Mucosa of rectum (tissue), 2 donors: ENCODE data around the gene CRABP1.
"Not testable (repeated sequence)": the region's sequence is repeated elsewhere in the genome, so short reads cannot be mapped to it uniquely, and the experiment has no call there.

Experiments used
- H3K27ac ChIP-seq, 2 donors: one replicate each; pipeline ENCODE4 v1.7.0; 2013; ENCODE audit warnings: inconsistent platforms in 2 of 2, low read depth in 2 of 2, low read length in 2 of 2
- H3K27me3 ChIP-seq, 2 donors: one replicate each; pipeline ENCODE4 v1.7.0; 2013; ENCODE audit warnings: low read length in 2 of 2; ENCODE audit not compliant: control insufficient read depth in 2 of 2, insufficient read depth in 2 of 2
- H3K36me3 ChIP-seq, 2 donors: one replicate each; pipeline ENCODE4 v1.7.0; 2013; ENCODE audit warnings: low read length in 2 of 2; ENCODE audit not compliant: control insufficient read depth in 2 of 2, insufficient read depth in 2 of 2
- H3K4me1 ChIP-seq, 2 donors: one replicate each; pipeline ENCODE4 v1.7.0; 2013; ENCODE audit warnings: low read length in 2 of 2, mild to moderate bottlenecking in 1 of 2; ENCODE audit not compliant: control insufficient read depth in 2 of 2, insufficient read depth in 2 of 2
- H3K4me3 ChIP-seq, 2 donors: one replicate each; pipeline ENCODE4 v1.7.0; 2013; ENCODE audit warnings: low read length in 2 of 2
- H3K9ac ChIP-seq, 2 donors: one replicate each; pipeline ENCODE4 v1.7.0; 2013; ENCODE audit warnings: low read length in 2 of 2, low read depth in 1 of 2, mild to moderate bottlenecking in 1 of 2
- H3K9me3 ChIP-seq, 2 donors: one replicate each; pipeline ENCODE4 v1.7.0; 2013; ENCODE audit warnings: low read length in 2 of 2; ENCODE audit not compliant: control insufficient read depth in 2 of 2
- donor health status: healthy.
- donor health status: Normal muscosa, but diverticular disease.

The CRABP1 gene

GRCh38 chr15:78372880-78373279, 32.7 kb downstream of the CRABP1 start:
- Histone ChIP-seq H3K4me3 (no peak overlapping the region), H3K27me3 (no peaks in the 10 kb centered on the region), H3K27ac (peak overlapping the region in 1 of 2 donors; percentile 43), H3K9ac (no peak overlapping the region), H3K9me3 (no peaks in the 10 kb centered on the region), H3K4me1 (peaks cover 15 to 26% of the 10 kb centered on the region in 2 donors), H3K36me3 (no peaks in the 10 kb centered on the region)

DNA sequence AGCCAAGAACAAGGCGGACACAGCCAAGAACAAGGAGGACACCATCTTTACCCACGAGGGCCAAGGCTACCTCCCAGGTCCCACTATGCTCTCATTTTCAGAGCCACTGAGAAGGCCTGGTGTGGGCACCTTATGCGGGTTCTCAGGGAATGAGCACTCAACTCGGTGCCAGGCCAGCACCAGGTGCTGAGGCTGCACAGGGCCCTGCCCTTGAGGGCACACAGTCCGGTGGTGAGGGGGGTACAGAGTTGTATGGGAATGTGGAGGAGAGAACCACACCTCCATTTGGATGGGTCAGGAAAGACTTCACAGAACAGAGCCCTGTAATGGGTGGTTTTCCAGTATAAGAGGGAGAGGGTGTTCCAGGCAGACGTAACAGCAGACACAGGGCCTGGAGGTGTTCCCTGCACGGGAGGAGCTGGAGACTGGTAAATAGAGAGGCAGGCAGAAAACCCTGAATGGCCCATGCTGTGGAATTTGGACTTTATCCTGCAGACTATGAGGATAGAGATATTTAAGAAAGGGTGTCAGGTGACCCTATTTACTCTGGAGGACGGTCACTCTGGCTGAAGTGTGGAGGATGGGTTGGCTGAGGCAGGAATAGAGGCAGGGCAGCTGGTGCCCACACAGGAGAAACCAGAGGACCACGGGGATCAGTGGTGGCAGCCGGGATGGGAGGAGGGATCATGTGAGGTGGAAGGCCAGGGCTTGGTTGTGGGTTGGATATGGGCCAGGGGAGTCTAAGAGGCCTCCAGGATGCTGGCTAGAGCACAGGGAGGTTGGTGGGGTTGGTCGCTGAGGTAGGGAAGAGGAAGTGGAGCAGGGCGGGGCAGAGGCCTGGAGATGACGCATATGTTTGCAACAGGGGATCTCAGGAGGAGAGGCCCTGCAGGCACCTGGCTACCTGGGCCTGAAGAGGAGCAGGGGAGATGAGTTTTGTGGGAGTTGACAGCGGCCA, 34.6 kb downstream of the CRABP1 start:
- Histone ChIP-seq H3K4me1 (peaks cover 15 to 26% of the 10 kb centered on the region in 2 donors), H3K4me3 (peak overlapping the region; percentile 14 to 19)

GRCh38 chr15:78380143-78380542, 40.0 kb downstream of the CRABP1 start:
- H3K9me3 ChIP-seq, H3K9ac ChIP-seq, H3K27me3 ChIP-seq, H3K36me3 ChIP-seq, H3K4me1 ChIP-seq, H3K27ac ChIP-seq, H3K4me3 ChIP-seq: not testable (repeated sequence)

More for the DNA sequence above, 34.6 kb downstream of the CRABP1 start:
- H3K36me3 ChIP-seq = no peaks in the 10 kb centered on the region
- H3K27me3 ChIP-seq = no peaks in the 10 kb centered on the region
- peak overlapping the region; percentile 90 to 97 for H3K27ac ChIP-seq
- H3K9me3 ChIP-seq = no peaks in the 10 kb centered on the region
- H3K9ac ChIP-seq = peak overlapping the region; percentile 52 to 70

DNA sequence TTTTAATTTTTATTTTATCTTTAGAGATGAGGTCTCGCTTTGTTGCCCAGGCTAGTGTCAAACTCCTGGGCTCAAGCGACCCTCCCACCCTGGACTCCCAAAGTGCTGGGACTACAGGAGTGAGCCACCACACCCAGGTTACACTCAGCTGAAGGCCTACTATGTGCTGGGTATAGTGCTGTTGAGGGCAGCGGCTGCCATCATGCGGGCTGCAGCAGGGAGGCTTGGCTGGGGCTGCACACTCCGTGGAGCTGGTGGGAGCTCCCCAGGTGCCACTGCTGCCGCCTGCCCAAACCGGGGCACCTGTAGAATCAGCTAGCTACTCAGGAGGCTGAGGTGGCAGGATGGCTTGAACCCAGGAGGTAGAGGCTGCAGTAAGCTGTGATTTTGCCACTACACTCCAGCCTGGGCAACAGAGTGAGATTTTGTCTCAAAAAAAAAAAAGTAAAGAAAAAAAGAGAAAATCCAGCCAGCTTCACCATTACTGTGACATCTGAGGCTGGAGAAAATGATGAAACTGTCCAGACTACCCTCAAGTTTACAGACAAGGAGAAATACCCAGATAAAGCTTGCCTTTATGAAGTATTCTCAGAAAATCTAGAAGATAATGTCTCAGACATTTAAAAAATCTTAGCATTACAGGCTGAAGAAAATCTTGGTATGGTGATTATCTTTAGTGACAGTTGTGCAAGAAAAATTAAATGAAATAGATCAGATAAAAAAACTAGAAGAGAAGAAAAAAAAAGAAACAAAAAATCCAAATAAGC, 42.1 kb downstream of the CRABP1 start:
- Histone ChIP-seq H3K9ac (no peak overlapping the region), H3K4me1 (no peaks in the 10 kb centered on the region), H3K36me3 (no peaks in the 10 kb centered on the region), H3K9me3 (no peaks in the 10 kb centered on the region), H3K4me3 (no peak overlapping the region), H3K27ac (no peak overlapping the region), H3K27me3 (peaks cover 0 to 3% of the 10 kb centered on the region in 2 donors)

GRCh38 chr15:78384651-78385050, 44.5 kb downstream of the CRABP1 start:
- Histone ChIP-seq H3K36me3 (no peaks in the 10 kb centered on the region), H3K4me1 (no peaks in the 10 kb centered on the region), H3K27ac (no peak overlapping the region), H3K9me3 (no peaks in the 10 kb centered on the region), H3K9ac (no peak overlapping the region), H3K27me3 (peaks cover 0 to 3% of the 10 kb centered on the region in 2 donors), H3K4me3 (no peak overlapping the region)

DNA sequence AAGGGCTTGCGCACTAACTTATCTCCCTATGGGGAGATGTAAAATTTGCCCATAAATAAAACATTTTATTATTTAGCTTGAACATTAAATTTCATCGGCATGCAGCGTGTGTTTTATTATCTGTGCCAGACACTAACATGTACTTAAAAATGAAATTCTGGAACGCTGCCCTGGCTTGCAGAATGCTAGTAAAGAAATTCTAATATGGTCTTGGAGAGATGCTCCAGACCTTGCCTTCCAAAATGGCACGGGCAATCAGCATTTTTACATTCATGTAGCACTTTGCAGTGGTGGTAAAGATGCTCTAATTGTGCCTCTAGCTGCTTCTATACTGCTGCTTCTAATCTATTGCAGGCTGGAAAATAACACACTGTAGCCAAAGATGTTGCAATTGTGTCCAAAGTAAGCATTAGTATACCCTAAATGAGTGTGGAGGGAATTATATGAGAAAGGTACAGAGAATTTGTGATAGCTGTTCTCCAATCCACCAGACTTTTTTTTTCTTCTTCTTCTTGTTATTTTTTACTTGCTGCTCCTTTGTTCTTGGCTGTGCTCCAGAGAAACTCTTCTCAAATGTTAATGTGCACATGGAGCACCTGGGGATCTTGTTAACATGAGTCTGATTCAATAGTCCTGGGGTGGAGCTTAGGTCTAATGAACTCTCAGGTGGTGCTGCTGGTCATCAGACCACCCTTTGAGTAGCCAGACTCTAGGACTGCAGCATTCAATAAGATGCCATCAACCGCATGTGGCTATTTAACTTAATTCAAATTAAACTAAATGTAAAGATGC, 47.3 kb downstream of the CRABP1 start:
- Histone ChIP-seq H3K27ac (no peak overlapping the region), H3K27me3 (peaks cover 0 to 3% of the 10 kb centered on the region in 2 donors), H3K4me3 (no peak overlapping the region), H3K36me3 (no peaks in the 10 kb centered on the region), H3K9me3 (no peaks in the 10 kb centered on the region), H3K9ac (no peak overlapping the region), H3K4me1 (no peaks in the 10 kb centered on the region)

- no peaks in the 10 kb centered on the region for H3K9me3 ChIP-seq
- H3K27me3 ChIP-seq = peaks cover 0 to 3% of the 10 kb centered on the region in 2 donors
- no peak overlapping the region for H3K27ac ChIP-seq
- H3K4me1 ChIP-seq = peaks cover 0 to 3% of the 10 kb centered on the region in 2 donors
- H3K9ac ChIP-seq = no peak overlapping the region
- no peak overlapping the region for H3K4me3 ChIP-seq
- no peaks in the 10 kb centered on the region for H3K36me3 ChIP-seq
Observed at GRCh38 chr15:78388865-78389264, 48.7 kb downstream of the CRABP1 start.

- Histone ChIP-seq H3K36me3 (no peaks in the 10 kb centered on the region), H3K9ac (no peak overlapping the region), H3K27me3 (peaks cover 0 to 3% of the 10 kb centered on the region in 2 donors), H3K27ac (no peak overlapping the region), H3K9me3 (no peaks in the 10 kb centered on the region), H3K4me3 (no peak overlapping the region), H3K4me1 (peaks cover 0 to 5% of the 10 kb centered on the region in 2 donors)
Observed at GRCh38 chr15:78389322-78389721, 49.2 kb downstream of the CRABP1 start.

DNA sequence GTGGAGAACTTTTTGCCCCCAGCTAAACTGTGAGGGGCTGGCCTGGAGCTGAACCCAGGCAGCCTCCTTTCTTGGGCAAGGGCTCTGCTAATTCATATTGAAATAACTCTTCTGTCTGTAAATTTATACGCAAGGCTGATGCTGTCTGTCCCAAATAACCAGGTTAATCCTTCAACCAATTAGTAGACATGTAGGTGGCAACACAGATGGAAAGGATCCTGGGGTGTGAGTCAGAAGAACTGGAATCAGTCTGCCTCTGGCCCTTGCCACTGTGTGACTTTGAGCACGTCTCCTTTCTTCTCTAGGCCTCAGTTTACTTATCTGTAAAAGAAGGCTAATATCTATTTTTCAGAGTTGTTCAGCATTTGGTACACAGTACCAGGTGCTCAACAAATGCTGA, 49.6 kb downstream of the CRABP1 start:
- H3K4me3 ChIP-seq = no peak overlapping the region
- H3K36me3 ChIP-seq = no peaks in the 10 kb centered on the region
- H3K9me3 ChIP-seq = no peaks in the 10 kb centered on the region
- H3K27me3 ChIP-seq = peaks cover 0 to under 1% of the 10 kb centered on the region in 2 donors
- H3K9ac ChIP-seq = no peak overlapping the region
- H3K27ac ChIP-seq = no peak overlapping the region
- H3K4me1 ChIP-seq = peaks cover 0 to 5% of the 10 kb centered on the region in 2 donors
